Activated CD4-positive, alpha-beta T cell treated with anti-CD3 and anti-CD28 coated beads for 4 hours (primary cell): ENCODE measurements around the gene APCDD1L.
"Not testable (repeated sequence)": the region's sequence is repeated elsewhere in the genome, so short reads cannot be mapped to it uniquely, and the experiment has no call there.

Experiments
- DNase-seq, 2 donors: peaks; one replicate each; pipeline ENCODE4 v3.0.0-alpha.2; 2020

The APCDD1L gene

GRCh38 chr20:58436868-58437645, 78.1 kb downstream of the APCDD1L start:
- no peak for DNase-seq

GRCh38 chr20:58435237-58435636, 80.0 kb downstream of the APCDD1L start:
- no peak for DNase-seq

- no peak for DNase-seq
Observed at GRCh38 chr20:58434326-58434725, 80.9 kb downstream of the APCDD1L start.

- no peak for DNase-seq
Observed at GRCh38 chr20:58433759-58434158, 81.4 kb downstream of the APCDD1L start.

- DNase-seq: no peak
Observed at GRCh38 chr20:58433029-58433647, 82.1 kb downstream of the APCDD1L start.

GRCh38 chr20:58432186-58432954, 82.8 kb downstream of the APCDD1L start:
- DNase-seq: no peak

GRCh38 chr20:58431134-58431533, 84.1 kb downstream of the APCDD1L start:
- no peak for DNase-seq

- no peak for DNase-seq
Observed at GRCh38 chr20:58429303-58429702, 85.9 kb downstream of the APCDD1L start.

- no peak for DNase-seq
Observed at GRCh38 chr20:58428364-58428763, 86.8 kb downstream of the APCDD1L start.

- DNase-seq: not testable (repeated sequence)
Observed at GRCh38 chr20:58427571-58427970, 87.6 kb downstream of the APCDD1L start.

GRCh38 chr20:58424218-58424969, 90.8 kb downstream of the APCDD1L start:
- DNase-seq: no peak

GRCh38 chr20:58421497-58421850, 93.7 kb downstream of the APCDD1L start:
- no peak for DNase-seq

GRCh38 chr20:58420798-58421496, 94.3 kb downstream of the APCDD1L start:
- no peak for DNase-seq

GRCh38 chr20:58418949-58419748, 96.0 kb downstream of the APCDD1L start:
- no peak for DNase-seq

- DNase-seq: no peak
Observed at GRCh38 chr20:58417438-58417837, 97.8 kb downstream of the APCDD1L start.

- DNase-seq: no peak
Observed at GRCh38 chr20:58416835-58417234, 98.4 kb downstream of the APCDD1L start.

GRCh38 chr20:58416057-58416456, 99.1 kb downstream of the APCDD1L start:
- DNase-seq: no peak

GRCh38 chr20:58414786-58415185, 100.4 kb downstream of the APCDD1L start:
- DNase-seq: not testable (repeated sequence)

GRCh38 chr20:58414216-58414615, 101.0 kb downstream of the APCDD1L start:
- DNase-seq: not testable (repeated sequence)
